Bronchial epithelial cell (primary cell): ENCODE data around the gene MDM1. TPM values are rescaled to one million over a fixed set of nuclear protein-coding genes. Genes with fewer than 3 reads are reported as not detected.

Experiments used
- DNase-seq: peaks from one replicate; pipeline ENCODE4 v3.0.0-alpha.2; 2010; ENCODE audit warnings: low read depth
- FAIRE-seq: peaks from 2 replicates; lab custom pipeline; 2011; peaks lifted over from hg19 to GRCh38; lab: Jason Lieb, UNC
- H3K27me3 ChIP-seq: 2 replicates; pipeline ENCODE4 v1.5.1; 2011; ENCODE audit warnings: low read length; ENCODE audit not compliant: control insufficient read depth, insufficient read depth
- H3K36me3 ChIP-seq: 2 replicates; pipeline ENCODE4 v1.5.1; 2011; ENCODE audit warnings: low read length; ENCODE audit not compliant: control insufficient read depth, insufficient read depth
- H3K4me3 ChIP-seq: 2 replicates; pipeline ENCODE4 v1.5.1; 2011; ENCODE audit warnings: mild to moderate bottlenecking, low read depth, low read length, control low read depth
- total RNA-seq: library from RNA; depleted of rRNA; stranded (reverse); fragments of >200 nt; gene quantifications from 2 replicates; pipeline ENCODE4 v1.2.1, GENCODE V29; 2014
- TF ChIP-seq, protein P1 (sequence below): IDR thresholded peaks from 2 replicates; pipeline ENCODE4 v1.5.1; 2011; ENCODE audit warnings: mild to moderate bottlenecking, moderate library complexity, low read length, control low read depth, inconsistent platforms; ENCODE audit not compliant: insufficient read depth, severe bottlenecking

Gene MDM1
- total RNA-seq, 1 donor from 2014 or later: 5.8 TPM

DNA sequence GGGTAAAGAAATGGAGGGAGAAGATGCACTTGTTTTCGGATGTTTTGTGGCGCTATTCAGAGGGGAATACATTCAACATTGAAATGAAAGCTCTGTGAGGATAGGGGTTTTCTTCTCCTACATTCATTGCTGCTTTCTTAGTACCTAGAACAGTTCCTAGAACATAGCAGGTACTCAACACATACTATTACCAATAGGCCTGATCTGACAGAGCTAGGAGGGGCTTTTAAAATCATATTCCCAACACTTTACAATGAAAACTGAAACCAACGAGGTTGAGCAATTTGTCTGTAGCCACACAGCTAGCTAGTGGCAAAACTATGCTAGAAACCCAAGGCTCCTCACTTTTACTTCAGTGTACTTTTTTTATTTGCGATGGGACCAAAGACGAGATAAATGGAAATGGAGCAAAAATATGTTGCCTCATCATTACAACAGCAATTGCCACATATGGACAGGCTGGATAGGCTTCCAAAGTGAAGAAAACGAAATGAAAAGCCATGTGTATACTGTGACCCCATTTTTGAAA lies 55.7 kb downstream of the MDM1 start:
- FAIRE-seq: no peak
- H3K27me3 ChIP-seq: no peaks in the 10 kb centered on the region
- H3K36me3 ChIP-seq: no peaks in the 10 kb centered on the region
- H3K4me3 ChIP-seq: no peak overlapping the region
- DNase-seq: no peak
- TF ChIP-seq, protein P1, sequence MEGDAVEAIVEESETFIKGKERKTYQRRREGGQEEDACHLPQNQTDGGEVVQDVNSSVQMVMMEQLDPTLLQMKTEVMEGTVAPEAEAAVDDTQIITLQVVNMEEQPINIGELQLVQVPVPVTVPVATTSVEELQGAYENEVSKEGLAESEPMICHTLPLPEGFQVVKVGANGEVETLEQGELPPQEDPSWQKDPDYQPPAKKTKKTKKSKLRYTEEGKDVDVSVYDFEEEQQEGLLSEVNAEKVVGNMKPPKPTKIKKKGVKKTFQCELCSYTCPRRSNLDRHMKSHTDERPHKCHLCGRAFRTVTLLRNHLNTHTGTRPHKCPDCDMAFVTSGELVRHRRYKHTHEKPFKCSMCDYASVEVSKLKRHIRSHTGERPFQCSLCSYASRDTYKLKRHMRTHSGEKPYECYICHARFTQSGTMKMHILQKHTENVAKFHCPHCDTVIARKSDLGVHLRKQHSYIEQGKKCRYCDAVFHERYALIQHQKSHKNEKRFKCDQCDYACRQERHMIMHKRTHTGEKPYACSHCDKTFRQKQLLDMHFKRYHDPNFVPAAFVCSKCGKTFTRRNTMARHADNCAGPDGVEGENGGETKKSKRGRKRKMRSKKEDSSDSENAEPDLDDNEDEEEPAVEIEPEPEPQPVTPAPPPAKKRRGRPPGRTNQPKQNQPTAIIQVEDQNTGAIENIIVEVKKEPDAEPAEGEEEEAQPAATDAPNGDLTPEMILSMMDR: no peak

DNA sequence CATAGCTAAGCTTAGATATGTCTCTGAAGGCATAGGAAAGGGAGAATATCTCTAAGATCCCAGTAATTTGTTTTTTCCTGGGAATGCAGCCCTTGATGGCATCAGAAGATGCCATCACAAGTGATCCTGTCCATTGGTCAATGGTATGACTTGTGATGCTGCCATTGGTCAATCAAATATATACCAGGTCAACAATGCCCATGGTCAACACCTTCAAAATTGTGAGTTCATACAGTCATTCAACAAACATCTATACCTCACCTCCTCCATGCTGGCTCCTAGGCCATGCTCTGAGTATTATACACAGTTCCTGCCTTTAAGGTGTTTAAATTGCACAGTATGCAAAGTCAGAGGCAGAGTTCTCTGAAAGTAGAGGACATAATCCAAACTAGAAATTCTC lies 59.4 kb downstream of the MDM1 start:
- TF ChIP-seq, protein P1: no peak
- no peak overlapping the region for H3K4me3 ChIP-seq
- H3K27me3 ChIP-seq: no peaks in the 10 kb centered on the region
- DNase-seq: no peak
- H3K36me3 ChIP-seq: no peaks in the 10 kb centered on the region
- no peak for FAIRE-seq

DNA sequence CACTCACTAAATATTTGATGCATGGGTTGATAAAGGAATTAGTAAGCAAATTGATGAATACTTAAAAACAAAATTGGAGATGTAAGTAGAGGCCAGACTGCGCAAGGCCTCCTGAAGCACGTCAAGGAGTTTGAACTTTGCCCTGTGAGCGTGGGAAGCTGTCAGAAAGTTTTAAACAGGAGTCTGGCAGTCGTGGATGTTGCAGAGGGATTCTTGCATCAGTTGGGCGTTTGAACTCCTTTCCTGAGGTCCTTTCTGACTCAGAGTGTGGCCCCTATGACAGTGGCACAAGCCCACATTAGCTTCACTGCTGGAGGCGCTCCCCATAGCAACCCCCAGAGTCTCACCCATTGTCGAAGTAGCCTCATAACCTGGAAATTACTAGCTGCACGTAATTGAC lies 60.8 kb downstream of the MDM1 start:
- TF ChIP-seq, protein P1: no peak
- DNase-seq: no peak
- FAIRE-seq: no peak

DNA sequence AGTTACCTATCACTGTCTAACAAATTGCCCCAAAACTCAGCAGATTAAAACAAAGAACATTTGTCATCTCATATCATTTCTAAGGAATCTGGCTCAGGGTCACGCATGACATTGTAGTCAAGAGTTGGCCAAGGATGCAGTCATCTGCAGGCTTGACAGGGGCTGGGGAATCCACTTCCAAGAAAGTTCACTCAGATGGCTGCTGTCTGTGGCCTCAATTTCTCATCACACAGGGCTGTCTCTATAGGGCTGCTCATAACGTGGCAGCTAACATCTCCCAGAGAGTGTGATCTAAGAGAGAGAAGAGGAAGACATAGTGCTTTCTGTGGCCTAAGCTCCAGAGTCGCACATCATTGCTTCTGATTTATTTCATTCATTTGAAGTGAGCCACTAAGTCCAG lies 61.8 kb downstream of the MDM1 start:
- DNase-seq (no peak), FAIRE-seq (no peak)
- H3K36me3 ChIP-seq: no peaks in the 10 kb centered on the region
- TF ChIP-seq, protein P1: no peak
- H3K4me3 ChIP-seq: no peak overlapping the region
- no peaks in the 10 kb centered on the region for H3K27me3 ChIP-seq

More for the DNA sequence above, 60.8 kb downstream of the MDM1 start:
- H3K4me3 ChIP-seq: no peak overlapping the region
- no peaks in the 10 kb centered on the region for H3K27me3 ChIP-seq
- H3K36me3 ChIP-seq: no peaks in the 10 kb centered on the region

DNA sequence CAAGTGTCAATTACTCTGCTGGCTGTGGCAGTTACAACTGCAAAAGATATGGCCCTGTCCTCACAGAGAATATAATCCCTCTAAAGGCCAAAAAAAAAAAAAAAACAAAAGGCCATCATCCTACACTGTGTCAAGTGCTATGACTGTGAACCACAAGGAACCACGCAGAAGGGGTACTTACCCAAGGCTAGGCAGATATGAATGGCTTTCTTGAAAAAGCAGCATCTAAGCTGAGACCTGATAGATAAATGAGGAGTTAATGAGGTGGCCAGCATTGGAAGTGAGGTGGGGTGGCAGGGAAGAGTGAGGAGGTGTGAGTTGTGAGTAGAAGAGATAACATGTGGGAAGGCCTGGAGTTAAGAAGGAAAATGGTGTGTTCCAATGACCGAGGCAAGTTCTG lies 62.4 kb downstream of the MDM1 start:
- no peaks in the 10 kb centered on the region for H3K27me3 ChIP-seq
- TF ChIP-seq, protein P1: no peak
- no peak for DNase-seq
- H3K36me3 ChIP-seq: no peaks in the 10 kb centered on the region
- H3K4me3 ChIP-seq: no peak overlapping the region
- FAIRE-seq: no peak

DNA sequence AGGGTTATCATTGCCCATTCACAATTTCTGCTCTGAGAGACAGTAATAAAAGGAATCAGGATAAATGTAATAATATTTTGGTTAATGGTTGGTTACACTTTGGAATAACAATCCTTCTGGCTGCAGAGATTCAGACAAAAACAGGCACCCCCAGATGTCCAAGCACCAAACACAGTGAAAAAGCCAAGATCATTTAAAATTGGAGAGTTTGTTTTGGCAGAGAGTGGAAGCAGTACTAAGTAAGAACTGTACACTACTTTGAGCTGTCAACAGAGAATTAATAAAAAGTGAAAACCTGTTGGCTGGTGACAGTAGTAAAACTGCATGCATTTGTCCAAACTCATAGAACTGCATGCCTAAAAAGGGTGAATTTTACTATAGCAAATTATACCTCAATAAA lies 63.2 kb downstream of the MDM1 start:
- Histone ChIP-seq H3K36me3 (no peaks in the 10 kb centered on the region), H3K27me3 (no peaks in the 10 kb centered on the region), H3K4me3 (no peak overlapping the region)
- TF ChIP-seq, protein P1: no peak
- no peak for DNase-seq
- FAIRE-seq: no peak
